Vagina (tissue), 2 donors: ENCODE results near the gene FLNB.

ENCODE experiments used
- POLR2A ChIP-seq, 2 donors: fragments of 450-650 bp; IDR thresholded peaks; one replicate each; pipeline ENCODE4 v1.6.1; 2017; ENCODE audit warnings: antibody characterized with exemption in 2 of 2, mild to moderate bottlenecking in 2 of 2, moderate library complexity in 2 of 2
- TF ChIP-seq, protein P1 (sequence below), 3 experiments: fragments of 450-650 bp in 2 of 3; fragments of 200-600 bp in 1 of 3; sonication (generic) in 1 of 3; IDR thresholded peaks; one replicate each; pipeline ENCODE4 v1.5.1; 2017 to 2019; ENCODE audit warnings: antibody characterized with exemption in 3 of 3, mild to moderate bottlenecking in 2 of 3, moderate library complexity in 2 of 3

DNA sequence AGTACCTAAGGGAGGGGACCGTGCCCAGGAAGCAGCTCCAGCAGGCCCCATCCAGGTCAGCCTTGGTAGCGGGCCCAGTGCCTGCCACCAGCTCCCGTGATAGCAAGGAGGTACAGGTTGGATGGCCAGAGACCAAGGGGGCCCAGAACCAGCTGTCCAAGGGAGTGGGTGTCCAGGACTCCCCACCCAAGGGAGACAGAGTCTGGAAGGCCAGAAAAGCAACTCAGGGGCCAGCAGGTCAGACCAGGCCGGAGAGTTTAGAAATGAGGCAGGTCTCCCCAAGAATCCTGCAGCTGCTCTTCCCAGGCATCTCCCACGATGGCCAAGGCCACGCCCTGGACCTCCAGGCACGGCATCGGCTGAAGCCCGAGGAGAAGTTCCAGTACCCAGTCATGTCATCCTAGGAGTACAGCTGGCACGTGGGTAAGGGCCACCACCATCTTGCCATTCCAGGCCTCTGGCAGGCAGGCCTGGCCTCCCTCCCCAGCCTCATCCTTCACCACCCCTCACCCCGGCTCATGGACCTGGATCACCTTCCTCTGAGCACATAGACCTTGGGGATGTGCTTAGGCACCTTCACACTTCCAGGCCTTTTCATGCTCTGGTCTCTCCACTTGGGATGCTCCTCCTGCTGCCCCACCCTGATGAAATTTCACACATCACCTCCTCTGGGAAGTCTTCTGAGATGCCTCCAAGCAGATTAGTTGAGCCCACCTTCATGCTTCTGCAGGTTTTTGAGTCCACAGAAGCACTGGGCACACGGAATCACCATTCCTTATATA lies 172.1 kb downstream of the FLNB start:
- no peak for TF ChIP-seq POLR2A (IDR thresholded peaks at IDR 0.05)
- TF ChIP-seq, protein P1, sequence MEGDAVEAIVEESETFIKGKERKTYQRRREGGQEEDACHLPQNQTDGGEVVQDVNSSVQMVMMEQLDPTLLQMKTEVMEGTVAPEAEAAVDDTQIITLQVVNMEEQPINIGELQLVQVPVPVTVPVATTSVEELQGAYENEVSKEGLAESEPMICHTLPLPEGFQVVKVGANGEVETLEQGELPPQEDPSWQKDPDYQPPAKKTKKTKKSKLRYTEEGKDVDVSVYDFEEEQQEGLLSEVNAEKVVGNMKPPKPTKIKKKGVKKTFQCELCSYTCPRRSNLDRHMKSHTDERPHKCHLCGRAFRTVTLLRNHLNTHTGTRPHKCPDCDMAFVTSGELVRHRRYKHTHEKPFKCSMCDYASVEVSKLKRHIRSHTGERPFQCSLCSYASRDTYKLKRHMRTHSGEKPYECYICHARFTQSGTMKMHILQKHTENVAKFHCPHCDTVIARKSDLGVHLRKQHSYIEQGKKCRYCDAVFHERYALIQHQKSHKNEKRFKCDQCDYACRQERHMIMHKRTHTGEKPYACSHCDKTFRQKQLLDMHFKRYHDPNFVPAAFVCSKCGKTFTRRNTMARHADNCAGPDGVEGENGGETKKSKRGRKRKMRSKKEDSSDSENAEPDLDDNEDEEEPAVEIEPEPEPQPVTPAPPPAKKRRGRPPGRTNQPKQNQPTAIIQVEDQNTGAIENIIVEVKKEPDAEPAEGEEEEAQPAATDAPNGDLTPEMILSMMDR (IDR thresholded peaks at IDR 0.05), result no peak
